Measurements from ENCODE around the gene PAK4.

- TF ChIP-seq CTCF (IDR thresholded peaks at IDR 0.05), result no peak
- TF ChIP-seq POLR2A (IDR thresholded peaks at IDR 0.05), result no peak
- no peak for TF ChIP-seq POLR2AphosphoS5 (IDR thresholded peaks at IDR 0.05)
- no peak for TF ChIP-seq EP300 (IDR thresholded peaks at IDR 0.05)
These were observed 13.9 kb upstream of the PAK4 start for GRCh38 chr19:39111593-39112199.

Data from suprapubic skin (tissue), 4 donors.